OCI-LY7 (cell line): ENCODE measurements around the gene RPS6KL1.
A peak's percentile ranks its signal among the peaks of the same experiment; 100 is the strongest.

ENCODE experiments used
- CTCF ChIP-seq: fragments of 200-600 bp; sonication (generic); conservative IDR thresholded peaks from 2 replicates; pipeline ENCODE4 v1.5.1; 2014; ENCODE audit warnings: mild to moderate bottlenecking, antibody characterized with exemption, low read length, moderate library complexity, mixed read lengths
- EZH2phosphoT487 ChIP-seq: fragments of 200-600 bp; sonication (generic); IDR thresholded peaks from 2 replicates; pipeline ENCODE4 v1.6.1; 2018; ENCODE audit warnings: low read depth, borderline replicate concordance, mild to moderate bottlenecking, mixed run types, antibody characterized with exemption, low read length, moderate library complexity, mixed read lengths

DNA sequence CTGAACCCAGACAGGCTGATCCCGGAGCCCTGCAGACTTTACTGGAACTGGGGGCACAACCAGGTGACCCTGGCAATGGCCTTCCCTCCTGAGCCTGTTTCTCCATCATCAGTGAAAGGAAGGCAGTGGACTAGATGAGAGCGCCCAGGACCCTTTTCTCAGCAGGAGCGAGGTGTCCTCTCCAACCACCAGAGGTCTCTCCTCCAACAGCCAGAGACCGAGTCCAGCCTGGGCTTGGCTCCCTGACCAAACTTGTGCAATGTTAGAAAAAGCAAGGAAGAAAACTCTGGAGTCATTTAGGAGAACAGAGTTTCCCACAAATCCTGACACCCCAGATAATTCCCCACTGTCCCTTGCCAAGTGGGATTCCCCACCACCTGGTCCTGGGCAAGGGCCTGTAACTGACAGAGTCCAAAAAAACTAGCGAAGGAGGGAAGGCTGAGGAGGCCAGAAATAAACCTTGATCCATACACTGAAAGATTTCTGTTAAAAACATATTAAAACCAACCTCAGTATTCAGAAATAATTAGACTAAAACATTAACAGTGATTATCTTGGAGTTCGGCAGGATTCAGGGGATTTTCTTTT is 9.0 kb downstream of the RPS6KL1 start:
- TF ChIP-seq CTCF = peak; percentile 86
- no peak for TF ChIP-seq EZH2phosphoT487
